Breast epithelium (tissue), 4 donors: ENCODE results near the gene LIMCH1. TPM values are rescaled to one million over a fixed set of nuclear protein-coding genes. Genes with fewer than 3 reads are reported as not detected.

Experiments
- DNase-seq, 2 donors: peaks; one replicate each; pipeline ENCODE4 v3.0.0-alpha.2; 2019; ENCODE audit warnings: low spot score in 2 of 2
- H3K27ac ChIP-seq, 2 donors: fragments of 200-600 bp; sonication (generic) in 1 of 2; one replicate each; pipeline ENCODE4 v1.5.1; 2016 to 2019; ENCODE audit warnings: mild to moderate bottlenecking in 1 of 2
- H3K27me3 ChIP-seq, 2 donors: fragments of 200-600 bp; sonication (generic) in 1 of 2; one replicate each; pipeline versions ENCODE4 v1.5.1 to v1.6.0; 2017 to 2019; ENCODE audit warnings: control low read depth in 1 of 2, mild to moderate bottlenecking in 1 of 2
- H3K36me3 ChIP-seq: fragments of 200-600 bp; one replicate; pipeline ENCODE4 v1.5.1; 2019
- H3K4me1 ChIP-seq, 2 donors: fragments of 200-600 bp; sonication (generic); one replicate each; pipeline ENCODE4 v1.5.1; 2016 to 2019; ENCODE audit warnings: control low read depth in 1 of 2
- H3K4me3 ChIP-seq, 3 donors: fragments of 200-600 bp; sonication (generic); 1 replicate in 2 of 3; 2 replicates in 1 of 3; pipeline ENCODE4 v1.5.1; 2016 to 2019; ENCODE audit warnings: mild to moderate bottlenecking in 3 of 3, moderate library complexity in 2 of 3
- H3K9me3 ChIP-seq, 2 donors: fragments of 200-600 bp; sonication (generic) in 1 of 2; one replicate each; pipeline ENCODE4 v1.5.1; 2016 to 2019; ENCODE audit warnings: control low read depth in 1 of 2
- CTCF ChIP-seq, 3 donors: fragments of 450-650 bp; IDR thresholded peaks; one replicate each; pipeline ENCODE4 v1.5.1; 2016 to 2017; ENCODE audit warnings: antibody characterized with exemption in 3 of 3, mild to moderate bottlenecking in 3 of 3, moderate library complexity in 3 of 3
- POLR2A ChIP-seq: fragments of 450-650 bp; IDR thresholded peaks from one replicate; pipeline ENCODE4 v1.6.1; 2016; ENCODE audit warnings: antibody characterized with exemption, mild to moderate bottlenecking, moderate library complexity
- POLR2AphosphoS5 ChIP-seq, 3 donors: sonication (generic); formaldehyde crosslinking; IDR thresholded peaks; one replicate each; pipeline ENCODE4 v1.6.1; 2017; ENCODE audit warnings: antibody characterized with exemption in 3 of 3
- intact Hi-C: fragments of 100-400 bp; cut with DNase I; formaldehyde crosslinking; loops from one replicate; pipeline ENCODE4 v1.15.1; 2023; ENCODE audit warnings: low total_unique reads
- total RNA-seq, 3 donors: library from RNA; depleted of rRNA; stranded (reverse); fragments of >200 nt; gene quantifications; one replicate each; pipeline ENCODE4 v1.1.0, GENCODE V29; 2016

LIMCH1 gene
- total RNA-seq, 3 donors from 2014 or later = 34.6 to 72.2 (median 71.8) TPM

DNA sequence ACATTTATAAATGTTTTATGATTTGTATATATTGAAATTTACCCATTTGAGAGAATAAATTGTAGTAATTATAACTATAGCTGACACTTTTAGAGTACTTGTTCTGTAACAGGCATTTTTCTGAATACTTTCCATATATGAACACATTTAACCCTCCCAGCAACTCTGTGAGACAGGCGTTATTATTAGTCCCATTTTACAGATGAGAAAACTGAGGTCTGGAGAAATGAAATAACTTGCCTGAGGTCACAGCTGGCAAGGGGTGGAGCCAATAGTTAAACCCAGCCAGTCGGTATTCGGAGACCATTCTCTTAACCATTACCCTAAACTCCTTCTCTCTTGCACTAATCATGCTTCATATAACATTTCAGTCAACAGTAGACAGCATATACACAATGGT, 72.5 kb downstream of the LIMCH1 start:
- Histone ChIP-seq H3K4me1 (no peaks in the 10 kb centered on the region), H3K9me3 (no peaks in the 10 kb centered on the region), H3K27ac (no peak overlapping the region), H3K27me3 (no peaks in the 10 kb centered on the region), H3K4me3 (no peak overlapping the region), H3K36me3 (no peaks in the 10 kb centered on the region)
- TF ChIP-seq POLR2AphosphoS5 (IDR thresholded peaks at IDR 0.05) (no peak), POLR2A (no peak), CTCF (IDR thresholded peaks at IDR 0.05) (no peak)
- intact Hi-C loops = no loop called here
- no peak for DNase-seq

- no peak overlapping the region for H3K4me3 ChIP-seq
- intact Hi-C loops = no loop called here
- DNase-seq = no peak
Measured at GRCh38 chr4:41611124-41611838, 73.3 kb downstream of the LIMCH1 start.

DNA sequence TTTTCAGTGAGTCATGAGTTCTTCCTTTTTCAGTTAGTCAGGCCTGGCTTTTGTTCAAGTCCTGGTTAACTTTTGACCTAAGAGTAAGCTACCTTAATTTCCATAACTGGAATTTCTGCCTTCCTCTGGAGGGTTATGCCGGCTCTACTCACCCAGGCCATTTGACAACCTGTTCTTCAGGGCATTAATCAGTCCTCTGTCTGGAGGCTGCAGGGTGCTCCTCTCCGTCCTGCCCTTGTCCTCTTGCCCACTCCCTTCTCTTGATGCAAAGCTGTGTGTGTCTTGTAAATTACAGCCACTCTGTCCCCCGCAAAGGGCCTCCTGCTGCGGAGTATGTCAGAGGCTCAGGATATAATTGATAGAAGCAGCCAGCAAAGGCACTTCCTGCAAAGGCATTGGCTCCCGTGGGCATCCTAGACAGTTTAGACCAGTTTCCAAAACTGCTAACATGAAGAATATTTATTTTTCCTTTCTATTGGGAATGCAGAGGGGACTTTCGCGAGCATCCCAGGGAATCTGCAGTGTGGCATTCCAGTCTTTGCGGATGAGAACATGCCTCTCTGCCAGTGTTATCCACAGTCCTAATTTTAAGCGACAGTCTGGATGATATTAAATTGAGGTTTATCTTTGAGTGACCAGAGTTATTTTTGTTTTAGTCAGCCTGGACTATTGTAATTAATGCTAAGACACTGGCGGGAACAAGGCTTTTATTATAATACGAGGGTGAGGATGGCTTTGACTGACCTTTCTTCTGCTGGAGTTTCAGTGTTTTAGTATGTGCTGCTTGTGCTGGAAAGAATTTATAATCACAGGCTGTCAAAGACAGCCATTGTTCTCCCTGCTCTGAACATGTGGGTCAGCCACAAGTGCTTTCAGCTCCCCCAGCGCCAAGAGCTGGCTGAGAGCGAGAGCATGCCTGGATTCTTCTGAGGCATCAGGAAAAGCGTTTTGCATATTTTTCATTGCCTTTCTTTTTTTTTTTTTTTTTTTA, 74.2 kb downstream of the LIMCH1 start:
- Histone ChIP-seq H3K4me1 (no peaks in the 10 kb centered on the region), H3K36me3 (no peaks in the 10 kb centered on the region), H3K9me3 (no peaks in the 10 kb centered on the region), H3K4me3 (peak overlapping the region in 2 of 3 donors; percentile 32 to 34), H3K27me3 (no peaks in the 10 kb centered on the region), H3K27ac (peak overlapping the region; percentile 70 to 76)
- intact Hi-C loops = no loop called here
- TF ChIP-seq POLR2A = no peak
- TF ChIP-seq POLR2AphosphoS5 (IDR thresholded peaks at IDR 0.05) = no peak
- TF ChIP-seq CTCF (IDR thresholded peaks at IDR 0.05) = no peak
- peak in 1 of 2 donors; percentile 73 for DNase-seq

More at GRCh38 chr4:41611124-41611838, 73.3 kb downstream of the LIMCH1 start:
- peak overlapping the region; percentile 70 to 76 for H3K27ac ChIP-seq
- no peaks in the 10 kb centered on the region for H3K36me3 ChIP-seq
- no peaks in the 10 kb centered on the region for H3K4me1 ChIP-seq
- H3K9me3 ChIP-seq = no peaks in the 10 kb centered on the region
- no peak for TF ChIP-seq CTCF (IDR thresholded peaks at IDR 0.05)
- TF ChIP-seq POLR2A = no peak
- TF ChIP-seq POLR2AphosphoS5 (IDR thresholded peaks at IDR 0.05) = no peak
- no peaks in the 10 kb centered on the region for H3K27me3 ChIP-seq

DNA sequence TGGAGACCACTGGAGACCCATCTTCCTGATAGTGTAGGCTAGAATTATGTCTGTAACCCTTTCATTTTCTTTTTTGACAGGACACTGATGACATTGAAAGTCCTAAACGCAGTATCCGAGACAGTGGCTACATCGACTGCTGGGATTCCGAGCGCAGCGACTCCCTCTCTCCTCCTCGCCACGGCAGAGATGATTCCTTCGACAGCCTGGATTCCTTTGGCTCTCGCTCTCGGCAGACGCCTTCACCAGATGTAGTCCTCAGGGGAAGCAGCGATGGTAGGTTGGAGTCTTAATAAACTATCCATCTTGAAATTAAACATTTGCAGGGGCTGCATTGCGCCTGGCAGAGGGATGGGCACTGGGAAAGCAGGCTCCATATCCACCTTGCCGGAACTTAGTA, 75.4 kb downstream of the LIMCH1 start:
- Histone ChIP-seq H3K4me3 (peak overlapping the region; percentile 8 to 34 (median 32)), H3K27me3 (no peaks in the 10 kb centered on the region), H3K9me3 (no peaks in the 10 kb centered on the region), H3K4me1 (no peaks in the 10 kb centered on the region), H3K36me3 (no peaks in the 10 kb centered on the region), H3K27ac (no peak overlapping the region)
- no peak for DNase-seq
- intact Hi-C loops = no loop called here
- TF ChIP-seq POLR2AphosphoS5 (IDR thresholded peaks at IDR 0.05) = no peak
- no peak for TF ChIP-seq POLR2A
- TF ChIP-seq CTCF (IDR thresholded peaks at IDR 0.05) = no peak
